Activated naive CD8-positive, alpha-beta T cell treated with anti-CD3 and anti-CD28 coated beads, Interleukin-2, amount 10 ng/mL, durations not matched to agents 7 days and 5 days (primary cell): ENCODE results near the gene RASAL2. TPM values are rescaled to one million over a fixed set of nuclear protein-coding genes. Genes with fewer than 3 reads are reported as not detected.

ENCODE experiments used
- ATAC-seq: fragments of 150-1000 bp; cut with Tn5 transposase; one replicate; pipeline ENCODE4 v1.10.0; 2021; ENCODE audit warnings: low read depth, moderate library complexity
- POLR2A ChIA-PET: fragments of 350-600 bp; sonication (Branson Sonifier 250); formaldehyde crosslinking; loops from one replicate; lab custom pipeline; 2021; ENCODE audit warnings: antibody characterized with exemption; lab: Charles Lee
- DNase-seq: peaks from one replicate; pipeline ENCODE4 v3.0.0; 2021
- H3K27ac Mint-ChIP-seq: one replicate; pipeline ENCODE4 v1.8.0; 2022; ENCODE audit warnings: mild to moderate bottlenecking, mixed read lengths
- H3K27me3 Mint-ChIP-seq: one replicate; pipeline ENCODE4 v1.8.0; 2022; ENCODE audit warnings: mild to moderate bottlenecking, moderate library complexity, mixed read lengths
- H3K36me3 Mint-ChIP-seq: one replicate; pipeline ENCODE4 v1.8.0; 2021; ENCODE audit warnings: mild to moderate bottlenecking, mixed read lengths
- H3K4me1 Mint-ChIP-seq: one replicate; pipeline ENCODE4 v1.8.0; 2021; ENCODE audit warnings: mixed read lengths
- H3K4me3 Mint-ChIP-seq: one replicate; pipeline ENCODE4 v1.8.0; 2022; ENCODE audit warnings: mild to moderate bottlenecking, moderate library complexity, mixed read lengths
- H3K9me3 Mint-ChIP-seq: one replicate; pipeline ENCODE4 v1.8.0; 2021; ENCODE audit warnings: mixed read lengths
- total RNA-seq, 2 experiments: library from RNA; stranded (reverse); gene quantifications; one replicate each; pipeline ENCODE4 v1.2.3, GENCODE V29; 2021

The RASAL2 gene
- total RNA-seq, 2 experiments from 2014 or later, result 0.06 to 0.11 TPM

DNA sequence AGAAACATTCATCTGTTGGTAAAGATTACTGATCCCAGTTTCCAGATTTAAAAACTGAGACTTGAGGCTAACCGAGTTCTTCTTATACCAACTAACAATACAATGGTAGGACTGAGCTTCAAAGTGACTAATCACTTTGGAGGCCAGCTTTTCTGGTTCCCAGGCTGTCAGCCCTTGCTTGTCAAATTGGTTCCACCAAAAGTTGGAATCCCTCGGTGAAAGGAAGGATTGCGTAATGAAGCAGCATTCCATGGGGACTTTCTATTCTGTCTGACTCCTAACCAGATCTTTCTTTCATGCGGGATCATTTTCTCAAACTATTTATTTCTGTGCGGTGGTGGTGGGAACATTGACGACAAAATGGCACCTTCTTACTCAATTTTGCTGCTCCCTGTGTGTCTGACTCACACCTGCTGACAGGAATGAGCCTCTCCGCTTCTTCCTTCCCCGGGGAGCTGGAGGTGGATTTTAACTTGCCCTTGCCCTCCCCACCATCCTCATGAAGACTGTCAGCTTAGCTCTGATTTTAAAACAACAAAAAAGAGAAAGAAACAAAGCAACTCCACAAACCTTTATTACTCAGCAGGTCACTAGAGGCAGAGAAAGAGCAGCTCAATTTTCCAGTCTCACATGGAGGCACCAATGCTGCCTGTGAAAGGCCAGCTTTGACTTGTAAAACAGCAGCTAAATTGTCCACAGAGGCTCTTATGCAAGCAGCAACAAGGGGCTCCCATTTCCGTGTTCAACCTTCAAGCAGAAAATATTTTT is 32.9 kb upstream of the RASAL2 start:
- POLR2A ChIA-PET, result no interaction called here
- Mint-ChIP-seq H3K27me3 (peaks cover 2% of the 10 kb centered on the region), H3K36me3 (no peaks in the 10 kb centered on the region), H3K9me3 (no peaks in the 10 kb centered on the region), H3K4me3 (no peak overlapping the region), H3K4me1 (no peaks in the 10 kb centered on the region), H3K27ac (no peak overlapping the region)
- DNase-seq (no peak), ATAC-seq (no peak)

DNA sequence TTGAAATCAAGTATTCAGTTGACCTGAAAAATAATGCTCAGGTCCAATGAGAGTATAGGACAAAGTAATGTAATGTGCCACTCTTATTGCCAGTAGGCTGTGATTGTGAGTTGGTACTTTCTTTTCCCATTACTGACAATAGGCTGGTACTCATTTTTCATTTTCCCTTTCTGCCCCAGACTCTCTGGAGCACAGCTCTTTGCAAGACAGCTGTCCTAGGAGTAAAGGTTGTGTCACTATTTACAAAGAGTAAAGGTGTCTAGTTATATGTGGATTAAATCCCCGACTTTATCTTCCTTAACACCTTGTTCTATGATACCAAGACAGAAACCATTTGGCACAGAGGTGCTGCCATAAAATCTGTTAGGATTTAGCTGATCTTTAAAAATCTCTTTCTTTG is 32.3 kb upstream of the RASAL2 start:
- DNase-seq (no peak), ATAC-seq (no peak)
- Mint-ChIP-seq H3K9me3 (no peaks in the 10 kb centered on the region), H3K36me3 (no peaks in the 10 kb centered on the region), H3K4me3 (no peak overlapping the region), H3K27ac (no peak overlapping the region), H3K27me3 (peaks cover 2% of the 10 kb centered on the region), H3K4me1 (no peaks in the 10 kb centered on the region)
- POLR2A ChIA-PET, result no interaction called here

DNA sequence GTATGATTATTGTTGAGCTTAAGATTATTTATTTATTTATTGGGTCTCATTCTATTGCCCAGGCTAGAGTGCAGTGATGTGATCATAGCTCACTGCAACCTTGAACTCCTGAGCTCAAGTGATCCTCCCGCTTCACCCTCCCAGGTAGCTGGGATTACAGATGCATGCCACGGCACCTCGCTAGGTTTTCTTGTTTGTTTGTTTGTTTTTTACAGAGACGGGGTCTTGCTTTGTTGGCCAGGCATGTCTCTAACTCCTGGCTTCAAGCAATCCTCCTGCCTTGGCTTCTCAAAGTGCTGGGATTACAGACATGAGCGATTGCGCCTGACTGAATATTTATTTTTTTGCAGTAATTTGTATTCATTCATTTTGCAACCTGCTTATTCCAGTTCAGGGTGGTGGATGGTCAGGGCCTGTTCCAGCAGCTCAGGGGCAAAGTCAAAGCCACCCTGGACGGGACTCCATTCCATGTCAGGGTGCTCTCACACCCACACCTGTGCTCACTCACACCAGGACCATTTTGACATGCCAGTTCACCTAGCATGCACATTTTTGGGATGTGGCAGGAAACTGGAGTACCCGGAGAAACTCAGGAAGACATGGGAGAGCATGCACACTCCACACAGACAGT is 29.6 kb upstream of the RASAL2 start:
- no peaks in the 10 kb centered on the region for H3K4me1 Mint-ChIP-seq
- no peaks in the 10 kb centered on the region for H3K9me3 Mint-ChIP-seq
- peaks cover 2% of the 10 kb centered on the region for H3K27me3 Mint-ChIP-seq
- POLR2A ChIA-PET, result no interaction called here
- H3K36me3 Mint-ChIP-seq, result no peaks in the 10 kb centered on the region
- ATAC-seq (no peak), DNase-seq (no peak)
- no peak overlapping the region for H3K4me3 Mint-ChIP-seq
- no peak overlapping the region for H3K27ac Mint-ChIP-seq

GRCh38 chr1:178065250-178065649 is 28.7 kb upstream of the RASAL2 start:
- Mint-ChIP-seq H3K27me3 (no peaks in the 10 kb centered on the region), H3K4me3 (no peak overlapping the region), H3K9me3 (no peaks in the 10 kb centered on the region), H3K27ac (no peak overlapping the region), H3K4me1 (no peaks in the 10 kb centered on the region), H3K36me3 (no peaks in the 10 kb centered on the region)
- POLR2A ChIA-PET, result no interaction called here
- DNase-seq (no peak), ATAC-seq (no peak)

DNA sequence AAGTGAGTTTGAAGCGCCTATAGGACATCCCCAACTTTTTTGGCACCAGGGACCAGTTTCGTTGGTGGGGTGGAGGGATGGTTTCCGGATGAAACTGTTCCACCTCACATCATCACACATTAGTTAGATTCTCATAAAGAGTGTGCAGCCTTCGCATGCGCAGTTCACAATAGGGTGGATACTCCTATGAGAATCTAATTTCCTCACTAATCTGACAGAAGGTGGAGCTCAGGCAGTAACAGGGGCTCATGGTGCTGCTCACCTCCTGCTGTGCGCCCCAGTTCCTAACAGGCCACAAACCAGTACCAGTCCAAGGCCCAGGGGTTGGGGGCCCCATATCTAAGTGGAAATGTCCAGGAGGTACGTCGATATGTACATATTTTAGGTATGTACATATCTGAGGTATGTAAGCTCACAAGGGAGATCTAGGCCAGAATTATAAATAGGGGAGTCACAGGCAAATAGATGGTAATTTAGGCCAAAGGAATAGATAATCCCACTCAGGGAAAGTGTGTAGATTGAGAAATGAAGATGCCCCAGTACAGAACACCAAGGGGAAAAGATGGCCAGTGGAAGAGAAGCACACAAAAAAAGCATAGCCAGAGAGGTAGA is 27.5 kb upstream of the RASAL2 start:
- Mint-ChIP-seq H3K36me3 (no peaks in the 10 kb centered on the region), H3K4me1 (no peaks in the 10 kb centered on the region), H3K27ac (no peak overlapping the region), H3K4me3 (no peak overlapping the region), H3K9me3 (no peaks in the 10 kb centered on the region), H3K27me3 (no peaks in the 10 kb centered on the region)
- POLR2A ChIA-PET, result no interaction called here
- ATAC-seq (no peak), DNase-seq (no peak)

DNA sequence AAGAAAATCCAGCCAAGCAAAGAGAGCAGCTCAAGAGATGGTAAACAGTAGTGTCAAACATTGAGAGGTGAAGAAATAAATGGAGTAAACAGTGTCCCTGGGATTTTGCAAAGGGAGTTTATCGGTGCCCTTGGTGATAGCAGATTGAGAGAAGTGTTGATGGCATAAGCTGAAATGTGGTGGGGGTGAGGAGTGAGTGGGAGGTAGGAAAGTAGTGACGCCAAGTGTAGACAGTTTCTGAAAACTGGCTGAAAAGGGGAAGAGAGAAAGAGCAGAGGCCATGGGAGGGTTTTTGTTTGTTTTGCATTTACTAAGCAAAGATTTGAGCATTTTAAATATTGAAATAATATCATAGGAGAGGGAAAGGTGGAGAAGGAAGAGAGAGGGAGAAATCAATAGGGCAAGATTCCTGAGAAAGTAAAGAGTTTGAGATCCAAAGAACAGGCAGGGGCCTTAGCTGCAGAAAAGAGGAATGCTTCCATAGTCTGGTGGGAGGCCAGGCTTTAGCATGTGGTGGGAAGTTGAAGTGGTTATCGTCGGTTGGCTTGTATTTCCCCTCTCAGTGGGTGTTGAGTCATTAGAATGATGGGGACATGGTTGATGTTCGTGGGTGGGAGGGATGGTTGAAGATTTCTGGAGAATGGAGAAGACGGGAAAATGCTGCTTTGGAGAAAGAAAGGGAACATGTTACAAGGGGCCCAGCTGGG is 26.8 kb upstream of the RASAL2 start:
- Mint-ChIP-seq H3K27me3 (no peaks in the 10 kb centered on the region), H3K4me3 (no peak overlapping the region), H3K36me3 (no peaks in the 10 kb centered on the region), H3K4me1 (no peaks in the 10 kb centered on the region), H3K27ac (no peak overlapping the region), H3K9me3 (no peaks in the 10 kb centered on the region)
- POLR2A ChIA-PET, result no interaction called here
- DNase-seq, result no peak
- ATAC-seq, result no peak

DNA sequence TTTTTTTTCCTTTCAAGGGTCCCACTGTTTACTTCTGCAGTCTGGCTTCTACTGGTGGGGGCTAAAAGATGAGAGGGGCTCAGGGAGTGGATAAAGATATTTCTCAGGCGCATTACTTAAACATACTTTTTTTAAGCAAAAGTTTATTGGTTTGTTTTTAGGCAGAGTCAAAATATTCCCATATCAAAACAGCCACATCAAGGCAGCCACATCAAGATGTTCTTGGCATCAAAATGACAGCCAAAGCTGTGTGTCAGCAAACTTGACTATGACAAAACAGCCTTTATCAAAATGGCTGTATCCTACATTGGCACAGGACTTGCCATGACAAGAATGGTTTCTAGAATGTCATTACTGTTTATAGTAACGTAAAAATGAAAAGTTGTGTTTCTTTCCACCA is 22.1 kb upstream of the RASAL2 start:
- Mint-ChIP-seq H3K27me3 (no peaks in the 10 kb centered on the region), H3K36me3 (no peaks in the 10 kb centered on the region), H3K9me3 (no peaks in the 10 kb centered on the region), H3K4me1 (no peaks in the 10 kb centered on the region), H3K4me3 (no peak overlapping the region), H3K27ac (no peak overlapping the region)
- ATAC-seq (no peak), DNase-seq (no peak)
- POLR2A ChIA-PET, result no interaction called here

- POLR2A ChIA-PET, result no interaction called here
- Mint-ChIP-seq H3K27ac (no peak overlapping the region), H3K9me3 (no peaks in the 10 kb centered on the region), H3K4me3 (no peak overlapping the region), H3K27me3 (no peaks in the 10 kb centered on the region), H3K36me3 (no peaks in the 10 kb centered on the region), H3K4me1 (no peaks in the 10 kb centered on the region)
- DNase-seq (no peak), ATAC-seq (no peak)
These were observed 21.6 kb upstream of the RASAL2 start for GRCh38 chr1:178072326-178072725.

- H3K4me1 Mint-ChIP-seq, result no peaks in the 10 kb centered on the region
These were observed 18.6 kb upstream of the RASAL2 start for GRCh38 chr1:178075333-178075732.

DNA sequence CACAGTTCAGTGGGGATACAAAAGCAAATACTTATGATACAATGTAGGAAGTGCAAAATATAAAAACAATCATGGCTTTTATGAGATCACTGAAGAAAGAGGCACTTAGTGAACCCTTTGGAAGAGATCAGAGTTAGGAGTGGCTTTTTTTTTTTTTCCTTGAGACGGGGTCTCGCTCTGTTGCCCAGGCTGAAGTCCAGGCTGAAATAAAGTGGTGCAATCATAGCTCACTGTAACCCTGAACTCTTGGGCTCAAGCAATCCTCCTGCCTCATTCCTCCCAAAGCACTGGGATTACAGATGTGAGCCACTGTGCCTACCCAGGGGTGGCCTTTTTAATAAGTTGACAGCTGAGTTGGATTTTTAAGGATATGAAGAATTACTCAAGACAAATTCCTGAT is 17.3 kb upstream of the RASAL2 start:
- H3K4me1 Mint-ChIP-seq, result no peaks in the 10 kb centered on the region
- no peak overlapping the region for H3K4me3 Mint-ChIP-seq
- no peak overlapping the region for H3K27ac Mint-ChIP-seq
- no peaks in the 10 kb centered on the region for H3K27me3 Mint-ChIP-seq
- DNase-seq (no peak), ATAC-seq (no peak)
- H3K36me3 Mint-ChIP-seq, result no peaks in the 10 kb centered on the region
- POLR2A ChIA-PET, result no interaction called here
- no peaks in the 10 kb centered on the region for H3K9me3 Mint-ChIP-seq

More at GRCh38 chr1:178075333-178075732, 18.6 kb upstream of the RASAL2 start:
- Mint-ChIP-seq H3K9me3 (no peaks in the 10 kb centered on the region), H3K27ac (no peak overlapping the region), H3K36me3 (no peaks in the 10 kb centered on the region), H3K27me3 (no peaks in the 10 kb centered on the region), H3K4me3 (no peak overlapping the region)
- DNase-seq (no peak), ATAC-seq (no peak)
- POLR2A ChIA-PET, result no interaction called here

DNA sequence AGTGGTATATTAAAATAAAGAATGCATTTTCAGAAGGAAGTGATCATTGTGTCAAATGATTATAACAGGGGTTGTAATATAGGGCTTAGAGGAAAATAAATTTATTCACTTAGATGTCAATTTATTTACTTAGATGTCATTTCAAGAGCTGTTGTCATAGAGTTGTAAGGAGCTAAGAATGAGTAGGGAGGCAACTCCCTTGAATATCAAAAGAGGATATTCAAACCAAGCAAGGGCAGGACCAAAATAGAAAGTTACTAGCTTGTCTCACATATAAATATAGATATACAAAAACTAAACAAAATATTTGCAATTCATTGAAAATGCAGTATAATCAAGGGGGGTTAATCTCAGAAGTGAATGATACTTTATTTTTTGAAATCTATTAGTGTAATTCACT is 16.0 kb upstream of the RASAL2 start:
- ATAC-seq (no peak), DNase-seq (no peak)
- Mint-ChIP-seq H3K27me3 (no peaks in the 10 kb centered on the region), H3K36me3 (no peaks in the 10 kb centered on the region), H3K27ac (no peak overlapping the region), H3K9me3 (peaks cover 2% of the 10 kb centered on the region), H3K4me1 (no peaks in the 10 kb centered on the region), H3K4me3 (no peak overlapping the region)
- POLR2A ChIA-PET, result no interaction called here

GRCh38 chr1:178086294-178086693 is 7.6 kb upstream of the RASAL2 start:
- Mint-ChIP-seq H3K4me1 (no peaks in the 10 kb centered on the region), H3K4me3 (no peak overlapping the region), H3K27ac (no peak overlapping the region), H3K9me3 (peaks cover 6% of the 10 kb centered on the region), H3K36me3 (no peaks in the 10 kb centered on the region), H3K27me3 (no peaks in the 10 kb centered on the region)
- no peak for DNase-seq
- no peak for ATAC-seq
- POLR2A ChIA-PET, result no interaction called here

GRCh38 chr1:178086766-178087165 is 7.1 kb upstream of the RASAL2 start:
- H3K36me3 Mint-ChIP-seq, result no peaks in the 10 kb centered on the region
- POLR2A ChIA-PET, result no interaction called here
- H3K27ac Mint-ChIP-seq, result no peak overlapping the region
- H3K9me3 Mint-ChIP-seq, result peaks cover 6% of the 10 kb centered on the region
- no peak overlapping the region for H3K4me3 Mint-ChIP-seq
- H3K27me3 Mint-ChIP-seq, result no peaks in the 10 kb centered on the region
- DNase-seq, result no peak
- ATAC-seq, result no peak
- no peaks in the 10 kb centered on the region for H3K4me1 Mint-ChIP-seq
